ENCODE measurements around the gene DAPK2. TPM values are rescaled to one million over a fixed set of nuclear protein-coding genes. Genes with fewer than 3 reads are reported as not detected.

The DAPK2 gene
- total RNA-seq, 4 donors from 2014 or later: 12.0 to 49.8 (median 25.6) TPM

DNA sequence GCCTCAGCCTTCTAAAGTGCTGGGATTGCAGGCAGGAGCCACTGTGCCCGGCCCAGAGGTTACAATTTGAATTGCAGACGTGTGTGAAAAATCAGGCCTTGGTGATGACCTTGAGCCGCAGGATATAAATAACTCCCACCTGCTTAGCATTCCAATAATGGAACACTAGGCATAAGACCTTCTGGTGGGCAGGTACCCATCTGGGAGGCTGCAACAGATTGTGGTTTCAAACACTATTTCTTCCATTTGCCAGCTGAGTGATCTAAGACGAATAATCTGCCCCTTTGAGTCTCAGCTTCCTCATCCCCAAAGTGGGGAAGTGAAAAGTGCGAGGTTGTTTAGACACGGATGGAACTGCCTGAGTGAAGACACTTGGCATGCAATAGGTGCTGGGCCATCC, 164.9 kb downstream of the DAPK2 start:
- ATAC-seq (ENCODE audit: low FRiP score) (no peak), DNase-seq (ENCODE audit: low spot score) (no peak)
- no peak for TF ChIP-seq CTCF (IDR thresholded peaks at IDR 0.05)

DNA sequence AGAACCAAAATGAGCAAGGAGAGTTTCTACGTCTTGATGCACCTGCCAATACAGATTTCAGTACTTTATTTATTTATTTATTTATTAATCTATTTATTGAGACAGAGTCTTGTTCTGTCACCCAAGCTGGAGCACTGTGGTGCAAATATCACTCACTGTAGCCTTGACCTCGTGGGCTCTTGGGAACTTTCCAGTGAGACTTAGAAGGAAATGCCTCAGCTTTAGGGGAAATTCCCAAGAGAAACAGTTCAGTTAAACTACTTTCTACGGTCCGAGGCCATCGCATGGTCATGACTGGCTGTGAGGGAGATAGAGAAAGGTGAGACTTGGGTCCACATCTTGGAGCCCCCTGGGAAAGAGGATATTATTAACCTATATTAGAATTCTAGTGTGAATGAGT, 165.5 kb downstream of the DAPK2 start:
- no peak for ATAC-seq (ENCODE audit: low FRiP score)
- TF ChIP-seq CTCF (IDR thresholded peaks at IDR 0.05): no peak

DNA sequence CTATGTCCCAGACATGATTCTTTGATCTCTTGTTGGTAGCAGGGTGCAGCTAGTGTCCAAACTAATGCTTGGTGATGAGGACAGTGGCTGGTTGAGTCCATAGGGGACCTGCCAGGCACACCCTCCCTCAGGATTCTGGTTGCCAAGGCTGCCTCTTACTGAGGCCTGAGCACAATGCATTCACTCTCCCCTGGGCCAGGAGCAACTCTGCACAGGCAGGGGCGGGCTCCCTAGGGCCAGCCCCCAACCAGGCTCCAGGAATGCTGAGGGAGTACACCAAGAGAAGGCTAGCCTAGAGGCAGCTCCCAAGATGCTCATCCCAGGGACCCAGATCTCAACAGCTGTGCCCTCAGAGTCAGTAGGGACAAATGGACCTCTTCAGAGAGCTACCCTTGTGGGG, 166.3 kb downstream of the DAPK2 start:
- ATAC-seq (ENCODE audit: low FRiP score) (no peak), DNase-seq (ENCODE audit: low spot score) (no peak)
- TF ChIP-seq CTCF (IDR thresholded peaks at IDR 0.05): no peak

More for the DNA sequence above, 165.5 kb downstream of the DAPK2 start:
- no peak for DNase-seq (ENCODE audit: low spot score)

- ATAC-seq (ENCODE audit: low FRiP score) (no peak), DNase-seq (ENCODE audit: low spot score) (no peak)
- TF ChIP-seq CTCF (IDR thresholded peaks at IDR 0.05): no peak
Observed at GRCh38 chr15:63879211-63879610, 167.1 kb downstream of the DAPK2 start.

DNA sequence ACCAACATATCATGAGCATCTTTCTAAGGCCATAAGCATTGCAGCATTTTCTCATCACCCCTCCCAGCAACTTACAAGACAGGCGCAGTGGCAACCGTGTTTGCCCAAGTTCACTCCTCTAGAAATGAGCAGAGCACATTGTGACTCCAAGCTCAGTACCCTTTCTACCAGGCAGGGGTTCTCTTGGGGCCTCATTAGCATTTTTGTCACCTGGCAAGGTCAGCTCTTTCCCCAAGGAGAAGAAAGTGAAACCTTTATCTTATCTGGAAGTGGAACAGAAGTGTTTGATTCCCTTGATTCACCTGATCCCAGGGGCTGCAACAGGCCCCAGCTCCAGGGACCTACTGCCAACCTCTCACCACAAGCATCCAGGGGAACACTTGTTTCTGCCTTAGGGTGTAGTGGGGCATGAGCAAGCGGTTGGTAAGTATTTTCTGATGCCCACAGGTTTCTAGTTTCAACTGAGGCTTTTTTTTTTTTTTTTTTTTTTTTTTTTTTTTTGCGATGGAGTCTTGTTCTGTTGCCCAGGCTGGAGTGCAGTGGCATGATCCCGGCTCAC, 168.5 kb downstream of the DAPK2 start:
- TF ChIP-seq CTCF (IDR thresholded peaks at IDR 0.05): no peak
- DNase-seq (ENCODE audit: low spot score) (no peak), ATAC-seq (ENCODE audit: low FRiP score) (no peak)

- TF ChIP-seq CTCF (IDR thresholded peaks at IDR 0.05): no peak
- ATAC-seq (ENCODE audit: low FRiP score) (no peak), DNase-seq (ENCODE audit: low spot score) (no peak)
Observed at GRCh38 chr15:63876085-63876662, 170.1 kb downstream of the DAPK2 start.

DNA sequence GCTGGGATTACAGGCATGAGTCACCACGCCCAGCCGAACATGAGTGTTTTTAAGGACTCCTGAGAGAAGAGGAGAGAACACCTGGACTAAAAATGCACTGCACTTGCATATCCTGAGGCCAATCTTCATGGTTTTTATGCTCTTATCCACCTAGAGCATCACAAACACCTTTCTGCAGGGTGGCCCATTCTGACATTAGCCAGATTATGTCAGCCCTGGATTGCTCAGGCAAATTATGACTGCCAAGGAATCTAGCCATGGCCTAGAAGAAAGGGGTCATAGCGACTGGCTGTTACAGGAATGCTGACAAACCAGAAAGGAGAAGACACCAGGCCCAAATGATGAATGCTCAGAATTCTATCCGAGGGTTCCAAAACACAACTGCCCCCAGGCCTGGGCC, 171.7 kb downstream of the DAPK2 start:
- DNase-seq (ENCODE audit: low spot score) (no peak), ATAC-seq (ENCODE audit: low FRiP score) (no peak)
- TF ChIP-seq CTCF (IDR thresholded peaks at IDR 0.05): no peak
